Measurements from ENCODE around the gene TNRC6B.
A peak's percentile ranks its signal among the peaks of the same experiment; 100 is the strongest.
"Not testable (repeated sequence)": the region's sequence is repeated elsewhere in the genome, so short reads cannot be mapped to it uniquely, and the experiment has no call there.

Gene TNRC6B

DNA sequence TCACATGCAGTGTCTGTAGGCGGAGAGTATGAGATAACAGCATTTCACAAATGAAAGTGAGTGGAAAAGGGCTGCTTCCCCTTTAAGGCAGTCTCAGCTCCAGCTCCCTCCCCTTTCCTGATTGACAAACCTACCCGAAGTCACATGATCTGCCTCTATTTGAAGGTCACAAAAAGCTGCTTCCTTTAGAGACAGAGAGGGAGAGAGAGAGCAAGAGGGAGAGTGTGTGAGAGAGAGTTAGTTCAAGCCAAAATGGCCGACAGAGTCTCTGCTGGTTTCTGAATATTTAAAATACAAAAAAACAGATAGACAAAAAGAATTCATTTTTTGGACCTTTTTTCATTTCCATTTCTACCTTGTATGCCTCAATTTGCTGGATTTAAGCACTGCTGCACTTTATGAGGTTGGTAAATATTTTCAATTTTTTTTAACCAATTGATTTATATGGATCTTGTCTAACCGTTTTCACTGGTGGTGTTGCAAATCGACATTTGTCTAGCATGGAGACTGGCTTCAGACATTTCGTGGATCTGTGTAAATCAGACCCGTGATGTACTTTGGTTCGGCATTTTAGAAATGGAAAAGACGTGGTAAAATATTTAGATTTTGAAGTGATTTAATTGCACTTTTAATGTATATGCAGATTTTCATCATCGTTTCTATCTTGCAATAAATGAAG lies at the start of gene TNRC6B:
Gene TNRC6B, plus strand, starts transcription at position 188 of the 679 bp plus-strand sequence. Its CDS starts 211 bp downstream, at position 399.
- H3K9me3 ChIP-seq (ENCODE audit: insufficient read depth, low read depth, low read length) = no peaks in the 10 kb centered on the region
- H3K4me3 ChIP-seq (ENCODE audit: low read length) = peak within 1 kb of the TSS; percentile 97
- H3K27ac ChIP-seq (ENCODE audit: low read length) = peak within 1 kb of the TSS; percentile 96
- no peaks in the 10 kb centered on the region for H3K27me3 ChIP-seq (ENCODE audit: insufficient read depth, low read length)
- H3K9ac ChIP-seq (ENCODE audit: low read depth, low read length) = peak within 1 kb of the TSS; percentile 100
- no peaks in the 10 kb centered on the region for H3K36me3 ChIP-seq (ENCODE audit: insufficient read depth, low read depth, low read length)
- H3K4me1 ChIP-seq (ENCODE audit: insufficient read depth, low read length) = peaks cover 35% of the 10 kb centered on the region

DNA sequence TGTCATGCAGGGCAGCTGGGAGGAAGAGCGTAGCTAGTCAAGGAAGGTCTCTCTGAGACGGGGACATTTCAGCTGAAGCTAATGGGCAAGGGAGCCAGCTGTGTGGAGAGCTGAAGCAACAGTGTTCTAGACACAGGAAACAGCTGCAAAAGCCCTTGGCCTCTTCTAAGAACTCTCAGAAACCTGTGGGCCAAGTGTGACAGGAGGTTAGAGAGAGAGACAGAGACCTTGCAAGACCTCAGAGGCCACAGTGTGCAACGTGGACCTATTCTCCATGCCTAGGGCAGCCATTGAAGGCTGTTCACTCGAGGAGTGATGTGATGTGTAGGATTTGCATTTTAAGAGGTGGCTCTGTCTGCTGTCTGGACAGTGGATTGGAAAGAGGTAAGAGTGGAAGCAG lies 48.7 kb upstream of the TNRC6B start:
- Histone ChIP-seq H3K4me1 (ENCODE audit: insufficient read depth, low read length) (no peaks in the 10 kb centered on the region), H3K27ac (ENCODE audit: low read length) (no peak overlapping the region), H3K36me3 (ENCODE audit: insufficient read depth, low read depth, low read length) (0 out of 2 replicates have a peak, but pooled peaks cover 4% of the 10 kb centered on the region), H3K4me3 (ENCODE audit: low read length) (no peak overlapping the region), H3K9me3 (ENCODE audit: insufficient read depth, low read depth, low read length) (no peaks in the 10 kb centered on the region), H3K9ac (ENCODE audit: low read depth, low read length) (no peak overlapping the region), H3K27me3 (ENCODE audit: insufficient read depth, low read length) (no peaks in the 10 kb centered on the region)

GRCh38 chr22:40137132-40137531 lies 40.6 kb upstream of the TNRC6B start:
- Histone ChIP-seq H3K27ac (ENCODE audit: low read length) (no peak overlapping the region), H3K9me3 (ENCODE audit: insufficient read depth, low read depth, low read length) (no peaks in the 10 kb centered on the region), H3K36me3 (ENCODE audit: insufficient read depth, low read depth, low read length) (no peaks in the 10 kb centered on the region), H3K27me3 (ENCODE audit: insufficient read depth, low read length) (no peaks in the 10 kb centered on the region), H3K4me1 (ENCODE audit: insufficient read depth, low read length) (no peaks in the 10 kb centered on the region), H3K4me3 (ENCODE audit: low read length) (no peak overlapping the region), H3K9ac (ENCODE audit: low read depth, low read length) (no peak overlapping the region)

- Histone ChIP-seq H3K27ac (ENCODE audit: low read length) (no peak overlapping the region), H3K9ac (ENCODE audit: low read depth, low read length) (no peak overlapping the region), H3K36me3 (ENCODE audit: insufficient read depth, low read depth, low read length) (no peaks in the 10 kb centered on the region), H3K9me3 (ENCODE audit: insufficient read depth, low read depth, low read length) (no peaks in the 10 kb centered on the region), H3K4me1 (ENCODE audit: insufficient read depth, low read length) (no peaks in the 10 kb centered on the region), H3K4me3 (ENCODE audit: low read length) (no peak overlapping the region), H3K27me3 (ENCODE audit: insufficient read depth, low read length) (no peaks in the 10 kb centered on the region)
These were observed 38.9 kb upstream of the TNRC6B start for GRCh38 chr22:40138866-40139265.

GRCh38 chr22:40147388-40148176 lies 30.1 kb upstream of the TNRC6B start:
- Histone ChIP-seq H3K4me1 (ENCODE audit: insufficient read depth, low read length) (no peaks in the 10 kb centered on the region), H3K4me3 (ENCODE audit: low read length) (no peak overlapping the region), H3K27ac (ENCODE audit: low read length) (no peak overlapping the region), H3K27me3 (ENCODE audit: insufficient read depth, low read length) (no peaks in the 10 kb centered on the region), H3K9me3 (ENCODE audit: insufficient read depth, low read depth, low read length) (no peaks in the 10 kb centered on the region), H3K36me3 (ENCODE audit: insufficient read depth, low read depth, low read length) (no peaks in the 10 kb centered on the region), H3K9ac (ENCODE audit: low read depth, low read length) (no peak overlapping the region)

DNA sequence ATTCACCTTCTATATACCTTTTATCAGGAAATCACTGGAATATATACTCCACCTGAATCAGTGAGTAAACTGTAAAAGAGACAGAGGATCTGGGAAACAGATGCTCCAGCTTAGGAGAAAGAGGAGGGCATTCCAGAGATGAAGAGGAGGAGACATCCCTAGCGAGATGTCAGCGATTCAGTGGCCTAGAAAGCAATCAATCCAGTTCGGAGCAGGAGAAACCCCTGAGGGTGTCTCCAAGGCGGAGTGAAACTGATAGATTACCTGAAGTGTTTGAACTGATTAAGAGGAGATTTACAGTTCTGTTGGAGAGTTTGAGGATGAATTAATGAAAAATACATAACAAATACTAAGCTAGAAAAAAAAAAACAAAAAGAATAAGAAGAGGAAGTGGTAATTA lies 24.5 kb upstream of the TNRC6B start:
- H3K27me3 ChIP-seq (ENCODE audit: insufficient read depth, low read length) = no peaks in the 10 kb centered on the region
- no peaks in the 10 kb centered on the region for H3K36me3 ChIP-seq (ENCODE audit: insufficient read depth, low read depth, low read length)
- no peaks in the 10 kb centered on the region for H3K4me1 ChIP-seq (ENCODE audit: insufficient read depth, low read length)
- no peak overlapping the region for H3K27ac ChIP-seq (ENCODE audit: low read length)
- no peak overlapping the region for H3K4me3 ChIP-seq (ENCODE audit: low read length)
- H3K9me3 ChIP-seq (ENCODE audit: insufficient read depth, low read depth, low read length) = no peaks in the 10 kb centered on the region
- no peak overlapping the region for H3K9ac ChIP-seq (ENCODE audit: low read depth, low read length)

- H3K4me3 ChIP-seq (ENCODE audit: low read length) = no peak overlapping the region
- no peak overlapping the region for H3K9ac ChIP-seq (ENCODE audit: low read depth, low read length)
- no peaks in the 10 kb centered on the region for H3K4me1 ChIP-seq (ENCODE audit: insufficient read depth, low read length)
- H3K9me3 ChIP-seq (ENCODE audit: insufficient read depth, low read depth, low read length) = no peaks in the 10 kb centered on the region
- no peaks in the 10 kb centered on the region for H3K36me3 ChIP-seq (ENCODE audit: insufficient read depth, low read depth, low read length)
- no peaks in the 10 kb centered on the region for H3K27me3 ChIP-seq (ENCODE audit: insufficient read depth, low read length)
- no peak overlapping the region for H3K27ac ChIP-seq (ENCODE audit: low read length)
These were observed 24.0 kb upstream of the TNRC6B start for GRCh38 chr22:40153705-40154104.

GRCh38 chr22:40156001-40156516 lies 21.7 kb upstream of the TNRC6B start:
- Histone ChIP-seq H3K27me3 (ENCODE audit: insufficient read depth, low read length) (no peaks in the 10 kb centered on the region), H3K9me3 (ENCODE audit: insufficient read depth, low read depth, low read length) (no peaks in the 10 kb centered on the region), H3K9ac (ENCODE audit: low read depth, low read length) (no peak overlapping the region), H3K36me3 (ENCODE audit: insufficient read depth, low read depth, low read length) (no peaks in the 10 kb centered on the region), H3K4me3 (ENCODE audit: low read length) (no peak overlapping the region), H3K27ac (ENCODE audit: low read length) (no peak overlapping the region), H3K4me1 (ENCODE audit: insufficient read depth, low read length) (no peaks in the 10 kb centered on the region)

DNA sequence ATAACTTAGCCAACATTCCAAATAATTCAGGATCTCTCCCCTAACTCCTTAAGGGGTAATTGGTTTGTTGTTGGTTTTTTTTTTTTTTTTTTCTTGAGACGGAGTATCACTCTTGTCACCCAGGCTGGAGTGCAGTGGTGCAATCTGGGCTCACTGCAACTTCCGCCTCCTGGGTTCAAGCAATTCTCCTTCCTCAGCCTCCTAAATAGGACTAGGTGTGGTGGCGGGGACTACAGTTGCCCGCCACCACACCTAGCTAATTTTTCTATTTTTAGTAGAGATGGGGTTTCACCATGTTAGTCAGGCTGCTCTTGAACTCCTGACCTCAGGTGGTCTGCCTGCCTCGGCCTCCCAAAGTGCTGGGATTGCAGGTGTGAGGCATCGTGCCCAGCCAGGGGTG lies 21.0 kb upstream of the TNRC6B start:
- H3K36me3 ChIP-seq (ENCODE audit: insufficient read depth, low read depth, low read length); H3K4me1 ChIP-seq (ENCODE audit: insufficient read depth, low read length); H3K27me3 ChIP-seq (ENCODE audit: insufficient read depth, low read length); H3K9me3 ChIP-seq (ENCODE audit: insufficient read depth, low read depth, low read length); H3K9ac ChIP-seq (ENCODE audit: low read depth, low read length); H3K4me3 ChIP-seq (ENCODE audit: low read length); H3K27ac ChIP-seq (ENCODE audit: low read length): not testable (repeated sequence)

DNA sequence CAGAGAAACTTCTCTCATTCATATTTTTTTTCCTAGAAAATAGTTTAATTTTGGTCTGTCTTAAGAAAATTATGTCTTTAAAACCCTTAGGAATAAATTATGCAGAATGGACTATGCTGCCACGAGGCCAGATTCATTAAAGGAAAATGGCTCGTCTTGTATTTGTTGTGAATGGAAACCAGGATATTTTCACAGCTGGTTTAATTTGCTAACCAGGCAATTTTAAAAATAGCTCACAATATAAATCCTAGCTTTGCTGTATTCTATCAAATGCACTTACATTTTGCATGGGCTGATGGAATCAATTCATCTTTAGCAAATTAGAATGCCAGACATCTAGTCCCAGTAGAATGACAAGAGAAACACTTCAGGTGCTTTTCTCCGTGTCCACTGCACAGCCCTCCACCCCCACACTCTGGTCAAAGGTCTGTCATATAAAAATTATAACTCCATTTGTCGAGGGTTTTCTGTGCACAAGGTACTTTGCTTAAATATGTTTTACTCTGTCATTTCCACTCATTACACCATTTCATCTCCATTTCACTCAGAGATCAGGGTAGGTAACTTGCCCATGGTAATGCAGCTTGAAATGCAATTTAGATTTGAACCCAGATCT lies 20.3 kb upstream of the TNRC6B start:
- no peak overlapping the region for H3K27ac ChIP-seq (ENCODE audit: low read length)
- no peaks in the 10 kb centered on the region for H3K27me3 ChIP-seq (ENCODE audit: insufficient read depth, low read length)
- no peak overlapping the region for H3K4me3 ChIP-seq (ENCODE audit: low read length)
- H3K9me3 ChIP-seq (ENCODE audit: insufficient read depth, low read depth, low read length) = no peaks in the 10 kb centered on the region
- H3K36me3 ChIP-seq (ENCODE audit: insufficient read depth, low read depth, low read length) = no peaks in the 10 kb centered on the region
- H3K4me1 ChIP-seq (ENCODE audit: insufficient read depth, low read length) = no peaks in the 10 kb centered on the region
- H3K9ac ChIP-seq (ENCODE audit: low read depth, low read length) = no peak overlapping the region

- no peaks in the 10 kb centered on the region for H3K36me3 ChIP-seq (ENCODE audit: insufficient read depth, low read depth, low read length)
- no peak overlapping the region for H3K27ac ChIP-seq (ENCODE audit: low read length)
- H3K9me3 ChIP-seq (ENCODE audit: insufficient read depth, low read depth, low read length) = no peaks in the 10 kb centered on the region; the same call in 1 of the 2 replicates
- no peaks in the 10 kb centered on the region for H3K27me3 ChIP-seq (ENCODE audit: insufficient read depth, low read length)
- no peak overlapping the region for H3K9ac ChIP-seq (ENCODE audit: low read depth, low read length)
- H3K4me1 ChIP-seq (ENCODE audit: insufficient read depth, low read length) = no peaks in the 10 kb centered on the region
- no peak overlapping the region for H3K4me3 ChIP-seq (ENCODE audit: low read length)
These were observed 16.5 kb upstream of the TNRC6B start for GRCh38 chr22:40161194-40161593.
